ENCODE results near the gene NCAM2.
"Not testable (repeated sequence)": the region's sequence is repeated elsewhere in the genome, so short reads cannot be mapped to it uniquely, and the experiment has no call there.

NCAM2 gene

GRCh38 chr21:21103692-21104091 is 105.5 kb downstream of the NCAM2 start:
- no peak for DNase-seq (ENCODE audit: low read depth)

- DNase-seq (ENCODE audit: low read depth): no peak
Measured at GRCh38 chr21:21109736-21110135, 111.5 kb downstream of the NCAM2 start.

GRCh38 chr21:21111309-21111920 is 113.2 kb downstream of the NCAM2 start:
- DNase-seq (ENCODE audit: low read depth): no peak

- DNase-seq (ENCODE audit: low read depth): no peak
Measured at GRCh38 chr21:21114461-21114860, 116.3 kb downstream of the NCAM2 start.

- DNase-seq (ENCODE audit: low read depth): no peak
Measured at GRCh38 chr21:21119091-21119490, 120.9 kb downstream of the NCAM2 start.

GRCh38 chr21:21122680-21123079 is 124.5 kb downstream of the NCAM2 start:
- DNase-seq (ENCODE audit: low read depth): no peak

GRCh38 chr21:21132390-21132789 is 134.2 kb downstream of the NCAM2 start:
- DNase-seq (ENCODE audit: low read depth): no peak

GRCh38 chr21:21137986-21138385 is 139.8 kb downstream of the NCAM2 start:
- DNase-seq (ENCODE audit: low read depth): no peak

- no peak for DNase-seq (ENCODE audit: low read depth)
Measured at GRCh38 chr21:21146587-21147373, 148.6 kb downstream of the NCAM2 start.

- no peak for DNase-seq (ENCODE audit: low read depth)
Measured at GRCh38 chr21:21147374-21147745, 149.2 kb downstream of the NCAM2 start.

GRCh38 chr21:21148009-21148408 is 149.8 kb downstream of the NCAM2 start:
- no peak for DNase-seq (ENCODE audit: low read depth)

- DNase-seq (ENCODE audit: low read depth): no peak
Measured at GRCh38 chr21:21148514-21148913, 150.3 kb downstream of the NCAM2 start.

- DNase-seq (ENCODE audit: low read depth): not testable (repeated sequence)
Measured at GRCh38 chr21:21149445-21149844, 151.2 kb downstream of the NCAM2 start.

GRCh38 chr21:21151231-21151630 is 153.0 kb downstream of the NCAM2 start:
- no peak for DNase-seq (ENCODE audit: low read depth)

GRCh38 chr21:21156397-21156796 is 158.2 kb downstream of the NCAM2 start:
- DNase-seq (ENCODE audit: low read depth): no peak

GRCh38 chr21:21156957-21157356 is 158.7 kb downstream of the NCAM2 start:
- DNase-seq (ENCODE audit: low read depth): no peak

- no peak for DNase-seq (ENCODE audit: low read depth)
Measured at GRCh38 chr21:21158376-21158918, 160.2 kb downstream of the NCAM2 start.

- DNase-seq (ENCODE audit: low read depth): no peak
Measured at GRCh38 chr21:21159253-21159899, 161.2 kb downstream of the NCAM2 start.

- no peak for DNase-seq (ENCODE audit: low read depth)
Measured at GRCh38 chr21:21162786-21163185, 164.6 kb downstream of the NCAM2 start.

- peak; percentile 8 for DNase-seq (ENCODE audit: low read depth)
Measured at GRCh38 chr21:21163904-21164303, 165.7 kb downstream of the NCAM2 start.

- no peak for DNase-seq (ENCODE audit: low read depth)
Measured at GRCh38 chr21:21165063-21165645, 166.9 kb downstream of the NCAM2 start.

- DNase-seq (ENCODE audit: low read depth): no peak
Measured at GRCh38 chr21:21174676-21175075, 176.5 kb downstream of the NCAM2 start.
